OCI-LY1 (cell line): ENCODE measurements around the gene TBC1D5.
A peak's percentile ranks its signal among the peaks of the same experiment; 100 is the strongest.

Source experiments
- H2AFZ ChIP-seq: fragments of 200-600 bp; sonication (generic), shearing (Covaris generic); 2 replicates; pipeline ENCODE4 v1.6.0; 2014; ENCODE audit warnings: antibody characterized with exemption, mild to moderate bottlenecking, low read length
- H3F3A ChIP-seq: fragments of 200-600 bp; sonication (generic), shearing (Covaris generic); 2 replicates; pipeline ENCODE4 v1.6.0; 2014; ENCODE audit warnings: mild to moderate bottlenecking, antibody characterized with exemption, low read length, moderate library complexity; ENCODE audit not compliant: insufficient read depth
- H3K27ac ChIP-seq: fragments of 200-600 bp; sonication (generic); 2 replicates; pipeline ENCODE4 v1.5.1; 2014; ENCODE audit warnings: low read length, mixed run types, mild to moderate bottlenecking, low read depth; ENCODE audit not compliant: poor library complexity, severe bottlenecking
- H3K27me3 ChIP-seq: fragments of 200-600 bp; sonication (generic); 2 replicates; pipeline ENCODE4 v1.6.0; 2014; ENCODE audit warnings: antibody characterized with exemption, mild to moderate bottlenecking, low read length, moderate library complexity; ENCODE audit not compliant: insufficient read depth
- H3K36me3 ChIP-seq: fragments of 200-600 bp; sonication (generic); 2 replicates; pipeline ENCODE4 v1.6.1; 2014; ENCODE audit warnings: mild to moderate bottlenecking, antibody characterized with exemption, low read length, moderate library complexity, mixed read lengths; ENCODE audit not compliant: insufficient read depth
- H3K4me1 ChIP-seq: fragments of 200-600 bp; sonication (generic); 2 replicates; pipeline ENCODE4 v1.5.1; 2014; ENCODE audit warnings: mild to moderate bottlenecking, low read length, moderate library complexity; ENCODE audit not compliant: insufficient read depth, severe bottlenecking
- H3K4me2 ChIP-seq: fragments of 200-600 bp; sonication (generic), shearing (Covaris generic); 2 replicates; pipeline ENCODE4 v1.6.1; 2014; ENCODE audit warnings: low read length
- H3K4me3 ChIP-seq: fragments of 200-600 bp; sonication (generic); 2 replicates; pipeline ENCODE4 v1.5.1; 2014; ENCODE audit warnings: low read length, low read depth, mild to moderate bottlenecking, mixed read lengths; ENCODE audit not compliant: poor library complexity, severe bottlenecking
- H3K79me2 ChIP-seq: fragments of 200-600 bp; shearing (Covaris generic); 2 replicates; pipeline ENCODE4 v1.6.1; 2016; ENCODE audit warnings: mixed run types, low read length, mixed read lengths; ENCODE audit not compliant: insufficient read depth
- H3K9ac ChIP-seq: fragments of 200-600 bp; sonication (generic), shearing (Covaris generic); 2 replicates; pipeline ENCODE4 v1.6.1; 2014; ENCODE audit warnings: mild to moderate bottlenecking, low read length, mixed read lengths
- H3K9me2 ChIP-seq: fragments of 200-600 bp; sonication (generic), shearing (Covaris generic); 2 replicates; pipeline ENCODE4 v1.6.1; 2014; ENCODE audit warnings: low read depth, mild to moderate bottlenecking, low read length, mixed read lengths
- H3K9me3 ChIP-seq: fragments of 200-600 bp; shearing (Covaris generic); 2 replicates; pipeline ENCODE4 v1.6.1; 2014; ENCODE audit warnings: low read length, mixed read lengths
- H4K20me1 ChIP-seq: fragments of 200-600 bp; sonication (generic), shearing (Covaris generic); 2 replicates; pipeline ENCODE4 v1.6.0; 2016; ENCODE audit warnings: mild to moderate bottlenecking, low read length; ENCODE audit not compliant: insufficient read depth
- CTCF ChIP-seq: fragments of 200-600 bp; sonication (generic), shearing (Covaris generic); IDR thresholded peaks from 2 replicates; pipeline ENCODE4 v1.5.1; 2017; ENCODE audit warnings: mild to moderate bottlenecking, antibody characterized with exemption, low read length, moderate library complexity, mixed read lengths
- EZH2 ChIP-seq: fragments of 200-600 bp; sonication (generic), shearing (Covaris generic); IDR thresholded peaks from 2 replicates; pipeline ENCODE4 v1.8.0; 2017; ENCODE audit warnings: borderline replicate concordance, mixed run types, mild to moderate bottlenecking, antibody characterized with exemption, low read length, moderate library complexity, mixed read lengths

Gene TBC1D5

GRCh38 chr3:17238023-17238422 is 504.4 kb downstream of the TBC1D5 start:
- Histone ChIP-seq H3K9me2 (no peaks in the 10 kb centered on the region), H3K4me2 (no peak overlapping the region), H3K79me2 (no peaks in the 10 kb centered on the region), H3K27ac (no peak overlapping the region), H3K27me3 (no peaks in the 10 kb centered on the region), H3F3A (no peaks in the 10 kb centered on the region), H3K9me3 (no peaks in the 10 kb centered on the region), H4K20me1 (no peaks in the 10 kb centered on the region), H3K9ac (no peak overlapping the region), H3K36me3 (no peaks in the 10 kb centered on the region), H2AFZ (no peak overlapping the region), H3K4me3 (no peak overlapping the region), H3K4me1 (peaks cover 6% of the 10 kb centered on the region)
- TF ChIP-seq EZH2 (no peak), CTCF (no peak)

- Histone ChIP-seq H3F3A (no peaks in the 10 kb centered on the region), H3K9ac (no peak overlapping the region), H3K4me2 (no peak overlapping the region), H4K20me1 (no peaks in the 10 kb centered on the region), H3K27ac (peak overlapping the region; percentile 39), H3K79me2 (no peaks in the 10 kb centered on the region), H3K36me3 (no peaks in the 10 kb centered on the region), H3K4me3 (no peak overlapping the region), H2AFZ (no peak overlapping the region), H3K27me3 (no peaks in the 10 kb centered on the region), H3K4me1 (peaks cover 24% of the 10 kb centered on the region), H3K9me3 (no peaks in the 10 kb centered on the region), H3K9me2 (no peaks in the 10 kb centered on the region)
- TF ChIP-seq EZH2 (no peak), CTCF (no peak)
Measured at GRCh38 chr3:17235310-17235709, 507.1 kb downstream of the TBC1D5 start.

- Histone ChIP-seq H3K27me3 (no peaks in the 10 kb centered on the region), H3K4me2 (no peak overlapping the region), H3K4me3 (no peak overlapping the region), H3K9me3 (no peaks in the 10 kb centered on the region), H3K27ac (no peak overlapping the region), H3K9me2 (no peaks in the 10 kb centered on the region), H2AFZ (no peak overlapping the region), H4K20me1 (no peaks in the 10 kb centered on the region), H3K4me1 (peaks cover 24% of the 10 kb centered on the region), H3K36me3 (no peaks in the 10 kb centered on the region), H3F3A (no peaks in the 10 kb centered on the region), H3K9ac (no peak overlapping the region), H3K79me2 (no peaks in the 10 kb centered on the region)
- TF ChIP-seq EZH2 (no peak), CTCF (no peak)
Measured at GRCh38 chr3:17234382-17234781, 508.0 kb downstream of the TBC1D5 start.
